Stimulated activated CD4-positive, alpha-beta T cell treated with anti-CD3 and anti-CD28 coated beads, Interleukin-2, amount 100 ng/mL, for 24 hours (primary cell): ENCODE data around the gene C1orf87.
"Not testable (repeated sequence)": the region's sequence is repeated elsewhere in the genome, so short reads cannot be mapped to it uniquely, and the experiment has no call there.

Experiments used
- DNase-seq, 2 donors: peaks; one replicate each; pipeline ENCODE4 v3.0.0-alpha.2; 2020

The C1orf87 gene

GRCh38 chr1:59992040-59992820, 81.3 kb downstream of the C1orf87 start:
- DNase-seq = no peak

- no peak for DNase-seq
Measured at GRCh38 chr1:59990470-59990869, 83.1 kb downstream of the C1orf87 start.

- no peak for DNase-seq
Measured at GRCh38 chr1:59986516-59987310, 86.9 kb downstream of the C1orf87 start.

GRCh38 chr1:59985911-59986515, 87.6 kb downstream of the C1orf87 start:
- no peak for DNase-seq

- no peak for DNase-seq
Measured at GRCh38 chr1:59979666-59980065, 93.9 kb downstream of the C1orf87 start.

GRCh38 chr1:59978511-59978910, 95.1 kb downstream of the C1orf87 start:
- DNase-seq = no peak

- DNase-seq = no peak
Measured at GRCh38 chr1:59978026-59978425, 95.5 kb downstream of the C1orf87 start.

GRCh38 chr1:59977075-59977410, 96.5 kb downstream of the C1orf87 start:
- DNase-seq = no peak

- DNase-seq = peak; percentile 60 to 69
Measured at GRCh38 chr1:59976194-59977074, 97.1 kb downstream of the C1orf87 start.

GRCh38 chr1:59973719-59974118, 99.9 kb downstream of the C1orf87 start:
- no peak for DNase-seq

- DNase-seq = no peak
Measured at GRCh38 chr1:59972216-59972927, 101.2 kb downstream of the C1orf87 start.

GRCh38 chr1:59971464-59971911, 102.1 kb downstream of the C1orf87 start:
- DNase-seq = peak; percentile 49 to 70

- not testable (repeated sequence) for DNase-seq
Measured at GRCh38 chr1:59969542-59970175, 103.9 kb downstream of the C1orf87 start.

- DNase-seq = not testable (repeated sequence)
Measured at GRCh38 chr1:59968746-59969145, 104.8 kb downstream of the C1orf87 start.

- DNase-seq = no peak
Measured at GRCh38 chr1:59967780-59968179, 105.8 kb downstream of the C1orf87 start.

GRCh38 chr1:59967141-59967697, 106.4 kb downstream of the C1orf87 start:
- no peak for DNase-seq

- no peak for DNase-seq
Measured at GRCh38 chr1:59952065-59952464, 121.5 kb downstream of the C1orf87 start.

- no peak for DNase-seq
Measured at GRCh38 chr1:59949648-59950047, 123.9 kb downstream of the C1orf87 start.

- DNase-seq = no peak
Measured at GRCh38 chr1:59948990-59949389, 124.6 kb downstream of the C1orf87 start.

GRCh38 chr1:59947047-59947938, 126.3 kb downstream of the C1orf87 start:
- DNase-seq = peak; percentile 44 to 46
